HCT116 (cell line): ENCODE measurements around the gene NAPA. TPM values are rescaled to one million over a fixed set of nuclear protein-coding genes. Genes with fewer than 3 reads are reported as not detected.

Experiments used
- CEBPB ChIP-seq: IDR thresholded peaks from 2 replicates; pipeline ENCODE4 v1.6.1; 2012; ENCODE audit warnings: low read depth
- CTCF ChIP-seq, 3 experiments: fragments of 200-600 bp in 1 of 3; sonication (generic) in 1 of 3; IDR thresholded peaks in 2 of 3; conservative IDR thresholded peaks in 1 of 3; 2 replicates each; pipeline ENCODE4 v1.5.1; 2012 to 2017; ENCODE audit warnings: low read depth in 2 of 3, low read length in 2 of 3, antibody characterized with exemption in 1 of 3, borderline replicate concordance in 1 of 3, control low read depth in 1 of 3, mild to moderate bottlenecking in 1 of 3, mixed read lengths in 1 of 3, mixed run types in 1 of 3, moderate library complexity in 1 of 3; ENCODE audit not compliant: insufficient read depth in 1 of 3
- EZH2phosphoT487 ChIP-seq: fragments of 200-600 bp; IDR thresholded peaks from 2 replicates; pipeline ENCODE4 v1.6.1; 2018; ENCODE audit warnings: antibody characterized with exemption, borderline replicate concordance
- POLR2A ChIP-seq: IDR thresholded peaks from 2 replicates; pipeline ENCODE4 v1.7.0; 2011; ENCODE audit warnings: borderline replicate concordance; ENCODE audit not compliant: insufficient read depth, insufficient read length; ENCODE audit errors: extremely low read depth
- REST ChIP-seq: IDR thresholded peaks from 2 replicates; pipeline ENCODE4 v1.6.1; 2012; ENCODE audit warnings: low read depth
- SP1 ChIP-seq: IDR thresholded peaks from 2 replicates; pipeline ENCODE4 v1.6.1; 2012; ENCODE audit warnings: low read depth
- YY1 ChIP-seq: IDR thresholded peaks from 2 replicates; pipeline ENCODE4 v1.6.1; 2011; ENCODE audit warnings: low read length, low read depth, moderate library complexity, mild to moderate bottlenecking; ENCODE audit not compliant: insufficient replicate concordance; ENCODE audit errors: extremely low read depth
- ZBTB33 ChIP-seq: IDR thresholded peaks from 2 replicates; pipeline ENCODE4 v1.6.1; 2011; ENCODE audit warnings: mild to moderate bottlenecking, low read length, moderate library complexity; ENCODE audit not compliant: insufficient replicate concordance; ENCODE audit errors: extremely low read depth
- total RNA-seq: library from RNA; stranded (reverse); gene quantifications from one replicate; pipeline ENCODE4 v1.2.1, GENCODE V29; 2021; ENCODE audit not compliant: unreplicated experiment

Gene NAPA
- total RNA-seq, 1 experiment from 2014 or later, result 58.8 TPM

- no peak for TF ChIP-seq REST
- no peak for TF ChIP-seq ZBTB33
- TF ChIP-seq POLR2A, result no peak
- no peak for TF ChIP-seq EZH2phosphoT487
- no peak for TF ChIP-seq CTCF (IDR thresholded peaks at IDR 0.05 in 2 of 3, conservative IDR thresholded peaks at IDR 0.05 in 1 of 3; ENCODE audit: borderline replicate concordance in 1 of 3, insufficient read depth in 1 of 3, low read depth in 2 of 3, low read length in 2 of 3)
- TF ChIP-seq CEBPB, result no peak
- TF ChIP-seq SP1, result no peak
- TF ChIP-seq YY1, result no peak
These were observed 46.1 kb upstream of the NAPA start (continued) for GRCh38 chr19:47560999-47561398.
